HG02884 (cell line): ENCODE data around the gene ST8SIA5.

Experiments used
- ATAC-seq: cut with Tn5 transposase; IDR thresholded peaks from one replicate; pipeline ENCODE4 v1.9.1; 2021; ENCODE audit warnings: mild to moderate bottlenecking, moderate library complexity; ENCODE audit not compliant: unreplicated experiment

Gene ST8SIA5

GRCh38 chr18:46632401-46633071 lies 124.3 kb downstream of the ST8SIA5 start:
- no peak for ATAC-seq

DNA sequence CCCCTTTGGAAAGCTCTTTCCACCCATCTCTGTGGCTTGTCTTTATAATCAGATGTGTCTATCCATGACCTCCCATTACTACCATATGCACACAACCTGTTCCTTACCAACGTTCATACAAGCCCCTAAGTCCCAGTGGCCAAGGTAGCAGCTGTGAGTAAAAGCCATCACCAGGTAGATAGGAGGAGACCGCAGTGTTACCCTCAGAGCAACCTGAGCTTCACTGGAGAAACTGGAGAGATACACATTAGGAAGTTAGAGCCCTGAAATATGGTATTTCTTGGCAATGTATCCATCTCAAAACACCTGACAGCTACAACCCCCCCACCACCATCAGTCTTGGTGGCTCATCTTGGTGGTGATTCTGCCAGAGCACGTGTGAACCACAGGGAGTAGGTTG lies 125.9 kb downstream of the ST8SIA5 start:
- no peak for ATAC-seq

DNA sequence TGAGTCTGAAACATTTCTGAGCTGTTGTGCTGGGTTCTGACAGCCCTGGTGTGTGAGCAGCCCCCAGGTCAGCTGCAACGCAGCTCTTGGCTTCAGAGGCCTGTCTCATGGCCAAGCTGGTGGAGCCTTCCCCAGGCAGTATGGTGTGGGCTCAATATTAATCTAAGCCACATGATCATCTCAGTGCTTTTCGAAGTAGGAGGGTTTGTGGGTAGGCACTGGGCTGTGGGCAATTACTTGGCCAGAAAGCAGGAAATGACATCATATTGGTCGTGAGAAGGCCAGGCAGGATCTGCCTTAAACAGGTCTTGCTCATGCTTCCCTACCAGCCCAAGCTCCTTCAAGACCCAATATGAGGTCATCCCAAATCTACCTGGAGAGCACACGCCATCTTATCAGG lies 126.7 kb downstream of the ST8SIA5 start:
- no peak for ATAC-seq

- no peak for ATAC-seq
Measured at GRCh38 chr18:46629361-46629760, 127.5 kb downstream of the ST8SIA5 start.

DNA sequence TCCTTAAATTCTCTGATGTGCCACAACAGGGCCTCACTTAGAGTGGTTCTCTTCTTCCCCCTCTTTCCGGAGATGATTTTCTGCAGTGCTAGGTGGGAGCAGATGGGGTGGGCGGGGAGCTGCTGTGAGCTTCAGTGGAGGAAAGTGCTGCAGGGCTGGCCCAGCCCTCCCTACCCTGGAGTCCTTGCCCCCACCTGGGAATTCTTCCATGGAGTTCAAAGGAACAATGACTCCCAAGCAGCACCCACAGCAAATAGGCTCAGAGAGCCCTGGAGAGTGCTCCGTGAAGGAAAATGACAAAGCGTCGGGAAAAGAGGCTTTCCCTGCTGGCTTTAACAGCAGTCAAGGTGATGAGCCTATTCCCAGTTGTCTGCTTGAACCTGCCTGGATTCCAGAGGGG lies 128.6 kb downstream of the ST8SIA5 start:
- no peak for ATAC-seq

DNA sequence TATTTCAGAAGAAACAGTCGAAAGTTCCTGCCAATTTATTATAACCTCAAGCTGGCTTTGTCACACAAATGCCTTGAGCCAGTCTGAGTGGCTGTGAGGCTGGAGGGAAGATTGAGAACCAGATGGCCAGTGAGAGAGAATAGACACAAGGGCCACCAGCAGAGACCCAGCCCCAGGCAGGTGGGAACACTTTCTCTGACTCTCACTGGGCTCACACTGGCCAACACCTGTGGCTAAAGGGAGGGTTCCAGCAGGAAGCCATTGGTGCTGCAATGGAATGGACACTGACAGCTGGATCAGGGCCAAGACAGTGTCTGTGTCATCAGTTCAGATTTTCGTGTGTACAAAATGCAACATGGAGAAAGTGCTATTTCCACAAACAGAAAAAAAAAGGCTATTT lies 129.7 kb downstream of the ST8SIA5 start:
- ATAC-seq: no peak

- ATAC-seq: no peak
Measured at GRCh38 chr18:46625069-46625468, 131.8 kb downstream of the ST8SIA5 start.

- no peak for ATAC-seq
Measured at GRCh38 chr18:46624127-46624526, 132.7 kb downstream of the ST8SIA5 start.

- no peak for ATAC-seq
Measured at GRCh38 chr18:46623541-46623940, 133.3 kb downstream of the ST8SIA5 start.

DNA sequence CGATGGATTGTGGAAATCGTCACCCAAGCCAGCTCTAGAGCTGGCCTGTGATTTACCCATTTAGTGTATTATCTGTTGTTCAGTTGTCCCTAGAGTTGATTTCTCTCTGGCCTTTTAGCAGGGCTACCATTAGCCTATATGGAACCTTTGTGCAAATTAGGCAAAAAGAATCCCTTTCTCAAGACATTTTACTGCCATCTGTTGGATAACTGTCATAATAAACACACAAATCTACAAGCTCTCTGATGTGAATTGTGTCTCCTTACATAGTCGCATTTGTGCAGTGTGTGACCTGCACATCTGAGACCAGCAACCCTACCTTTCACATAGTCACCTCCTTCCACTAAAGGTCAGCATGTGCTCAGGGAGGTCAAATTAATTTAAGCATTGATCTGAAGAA lies 133.9 kb downstream of the ST8SIA5 start:
- ATAC-seq: no peak

GRCh38 chr18:46622451-46622850 lies 134.4 kb downstream of the ST8SIA5 start:
- no peak for ATAC-seq

DNA sequence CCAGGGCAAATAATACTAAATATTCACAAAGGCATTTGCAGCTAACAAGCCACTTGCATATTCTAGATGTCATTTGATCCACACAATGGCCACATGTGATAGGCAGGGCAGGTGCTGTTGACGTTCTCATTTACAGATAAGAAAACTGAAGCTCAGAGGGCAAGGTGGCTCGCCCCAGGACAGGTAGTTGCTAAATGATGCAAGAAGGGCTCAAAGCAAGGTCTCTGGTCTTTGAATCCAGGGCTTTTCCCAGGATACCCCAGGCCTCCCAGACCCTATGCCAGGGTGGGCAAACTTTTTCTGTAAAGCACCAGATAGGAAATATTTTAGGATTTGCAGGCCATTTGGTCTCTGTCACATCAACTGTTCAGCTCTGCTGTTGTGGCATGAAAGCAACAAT lies 135.0 kb downstream of the ST8SIA5 start:
- ATAC-seq: no peak

DNA sequence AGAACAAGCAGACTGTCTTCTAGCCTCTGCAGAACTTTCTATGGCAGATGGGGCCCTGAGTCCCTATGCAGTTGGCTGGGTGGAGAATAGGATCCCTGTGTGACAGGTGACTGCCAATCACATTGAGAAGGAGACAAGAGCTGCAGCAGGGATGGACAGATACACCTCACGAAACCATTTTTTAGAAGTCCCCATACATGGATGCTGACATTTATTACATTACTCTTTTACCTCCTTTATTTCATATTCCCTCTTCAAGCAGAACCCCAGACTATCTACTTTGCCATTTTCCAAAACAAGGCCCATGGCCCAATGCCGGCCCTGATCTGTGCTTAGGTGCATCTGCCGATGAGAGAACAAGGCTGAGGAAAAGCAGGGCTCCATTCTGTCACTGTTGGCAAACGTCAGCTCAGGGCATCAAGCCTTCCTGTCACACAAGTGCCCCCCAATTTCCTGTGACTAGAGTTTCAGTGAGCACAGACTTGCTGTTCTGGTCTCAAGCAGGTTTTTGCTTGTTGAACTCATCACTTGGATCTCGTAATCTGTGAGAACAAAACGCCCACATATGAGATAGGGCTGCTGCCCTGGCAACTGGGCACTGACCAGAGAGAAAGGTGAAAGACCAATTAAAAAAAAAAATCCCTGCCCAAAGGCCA lies 135.6 kb downstream of the ST8SIA5 start:
- ATAC-seq: no peak

DNA sequence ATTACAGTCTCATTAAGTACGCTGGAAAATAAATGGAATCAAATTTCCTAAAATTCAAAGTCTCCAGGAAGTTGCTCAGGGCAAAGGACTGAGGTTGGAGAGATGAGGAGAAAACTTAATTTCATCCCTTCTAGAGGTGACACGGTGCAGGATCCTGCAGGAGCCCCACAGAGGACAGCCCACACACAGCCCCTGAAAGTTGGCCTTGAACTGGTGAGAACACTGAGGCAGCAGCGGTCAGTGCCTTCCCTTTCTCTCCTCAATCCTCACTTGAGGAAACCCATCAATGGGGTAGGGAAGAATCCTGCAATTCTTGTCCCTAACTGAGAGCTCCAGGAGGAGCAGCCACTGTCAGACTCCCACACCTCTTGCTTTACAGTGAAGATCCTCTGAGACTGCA lies 137.3 kb downstream of the ST8SIA5 start:
- ATAC-seq: no peak
